Kidney (tissue), 14 donors: ENCODE measurements around the gene MORN1. TPM values are rescaled to one million over a fixed set of nuclear protein-coding genes. Genes with fewer than 3 reads are reported as not detected.

Experiments
- DNase-seq, 5 donors: peaks; one replicate each; pipeline ENCODE4 v3.0.0-alpha.2; 2013 to 2020
- FAIRE-seq: peaks from 2 replicates; lab custom pipeline; 2012; peaks lifted over from hg19 to GRCh38; lab: Jason Lieb, UNC
- H3K27ac ChIP-seq, 2 donors: one replicate each; pipeline ENCODE4 v1.7.0; 2013; ENCODE audit warnings: low read depth in 2 of 2, low read length in 2 of 2, inconsistent platforms in 1 of 2
- H3K27me3 ChIP-seq: one replicate; pipeline ENCODE4 v1.7.1; 2013; ENCODE audit warnings: low read length, inconsistent platforms; ENCODE audit not compliant: control insufficient read depth, insufficient read depth
- H3K36me3 ChIP-seq, 3 donors: one replicate each; pipeline versions ENCODE4 v1.7.0 to v1.7.1; 2013; ENCODE audit warnings: low read length in 3 of 3, control low read depth in 1 of 3, inconsistent platforms in 1 of 3; ENCODE audit not compliant: insufficient read depth in 3 of 3, control insufficient read depth in 2 of 3
- H3K4me1 ChIP-seq, 3 donors: one replicate each; pipeline versions ENCODE4 v1.7.0 to v1.7.1; 2013; ENCODE audit warnings: low read length in 3 of 3, inconsistent platforms in 1 of 3, low read depth in 1 of 3; ENCODE audit not compliant: control insufficient read depth in 2 of 3, insufficient read depth in 2 of 3
- H3K4me3 ChIP-seq, 3 donors: one replicate each; pipeline versions ENCODE4 v1.7.0 to v1.8.1; 2013; ENCODE audit warnings: low read length in 3 of 3, control low read depth in 1 of 3, inconsistent platforms in 1 of 3
- H3K9ac ChIP-seq, 3 donors: one replicate each; pipeline versions ENCODE4 v1.7.0 to v1.7.1; 2013; ENCODE audit warnings: low read length in 3 of 3, control low read depth in 1 of 3, inconsistent platforms in 1 of 3
- H3K9me3 ChIP-seq, 3 donors: one replicate each; pipeline versions ENCODE4 v1.7.0 to v1.7.1; 2013; ENCODE audit warnings: low read length in 3 of 3, control low read depth in 1 of 3, inconsistent platforms in 1 of 3; ENCODE audit not compliant: control insufficient read depth in 2 of 3, insufficient read depth in 1 of 3
- intact Hi-C: fragments of 100-400 bp; cut with DNase I; formaldehyde crosslinking; loops from one replicate; pipeline ENCODE4 v1.11.1; 2022
- polyA plus RNA-seq: library from polyadenylated mRNA; stranded (reverse); fragments of 350-450 nt; fragmentation: Illumina TruSeq; extraction: RNeasy Lipid Tissue Mini Kit (QIAGEN cat#74804); gene quantifications from one replicate; pipeline ENCODE4 v1.2.3, GENCODE V29; 2014; ENCODE audit warnings: low read depth, low replicate concordance; ENCODE audit not compliant: insufficient read depth
- total RNA-seq: library from RNA; stranded (reverse); fragmentation: NEBNext Ultra II Directional; extraction: Animal tissue kit (Norgen Biotek cat#: 25700); gene quantifications from one replicate; pipeline ENCODE4 v1.2.1, GENCODE V29; 2021
- TF ChIP-seq, protein P1 (sequence below): IDR thresholded peaks from 3 replicates; pipeline ENCODE4 v1.5.1; 2012; ENCODE audit warnings: mild to moderate bottlenecking, moderate library complexity, borderline replicate concordance; ENCODE audit not compliant: insufficient read depth; ENCODE audit errors: extremely low read depth
- donor health status: control.
- donor health status: control.
- donor health status: control.
- donor health status: control.
- donor health status: control.
- donor health status: DM: yes; HTN: yes; CAD: no.
- donor health status: Normal renal cell carcinoma (clear cell type).

Gene MORN1
- total and polyA plus RNA-seq, 2 donors from 2014 or later, result 9.0 to 24.7 TPM

DNA sequence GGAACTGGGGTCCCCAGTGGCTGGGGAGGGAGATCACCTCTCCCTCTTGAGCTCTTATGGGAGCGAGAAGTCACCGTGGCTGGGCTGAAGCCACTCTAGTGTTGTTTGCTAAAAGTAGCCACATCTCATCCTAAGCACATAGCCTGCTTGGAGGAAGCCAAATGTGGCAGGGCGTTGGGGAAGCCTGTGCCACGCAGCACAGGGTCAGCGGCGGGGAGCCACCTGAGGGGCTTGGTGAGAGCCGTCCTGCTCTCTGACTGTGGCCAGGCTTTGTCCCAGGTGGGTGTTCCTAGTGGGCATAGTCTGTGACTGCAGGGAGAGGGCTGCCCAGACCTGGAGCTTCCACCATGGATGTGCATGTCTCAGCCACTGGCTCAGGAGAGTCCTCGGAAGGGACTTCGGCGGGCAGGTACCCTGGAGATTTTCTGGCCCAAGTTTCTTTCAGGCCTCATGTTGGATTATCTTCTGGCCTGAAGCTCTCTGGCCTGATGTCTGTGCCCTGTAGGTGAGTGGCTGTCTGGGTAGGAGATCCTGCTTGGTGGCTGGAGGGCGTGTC is 38.9 kb downstream of the MORN1 start:
- FAIRE-seq (no peak), DNase-seq (peak in 1 of 5 donors; percentile 60)
- Histone ChIP-seq H3K9ac (no peak overlapping the region), H3K36me3 (no peaks in the 10 kb centered on the region), H3K27ac (no peak overlapping the region), H3K4me3 (no peak overlapping the region), H3K9me3 (no peaks in the 10 kb centered on the region), H3K27me3 (no peaks in the 10 kb centered on the region), H3K4me1 (peaks cover 0 to 2% (median 0%) of the 10 kb centered on the region in 3 donors)
- intact Hi-C loops, result no loop called here
- TF ChIP-seq, protein P1, sequence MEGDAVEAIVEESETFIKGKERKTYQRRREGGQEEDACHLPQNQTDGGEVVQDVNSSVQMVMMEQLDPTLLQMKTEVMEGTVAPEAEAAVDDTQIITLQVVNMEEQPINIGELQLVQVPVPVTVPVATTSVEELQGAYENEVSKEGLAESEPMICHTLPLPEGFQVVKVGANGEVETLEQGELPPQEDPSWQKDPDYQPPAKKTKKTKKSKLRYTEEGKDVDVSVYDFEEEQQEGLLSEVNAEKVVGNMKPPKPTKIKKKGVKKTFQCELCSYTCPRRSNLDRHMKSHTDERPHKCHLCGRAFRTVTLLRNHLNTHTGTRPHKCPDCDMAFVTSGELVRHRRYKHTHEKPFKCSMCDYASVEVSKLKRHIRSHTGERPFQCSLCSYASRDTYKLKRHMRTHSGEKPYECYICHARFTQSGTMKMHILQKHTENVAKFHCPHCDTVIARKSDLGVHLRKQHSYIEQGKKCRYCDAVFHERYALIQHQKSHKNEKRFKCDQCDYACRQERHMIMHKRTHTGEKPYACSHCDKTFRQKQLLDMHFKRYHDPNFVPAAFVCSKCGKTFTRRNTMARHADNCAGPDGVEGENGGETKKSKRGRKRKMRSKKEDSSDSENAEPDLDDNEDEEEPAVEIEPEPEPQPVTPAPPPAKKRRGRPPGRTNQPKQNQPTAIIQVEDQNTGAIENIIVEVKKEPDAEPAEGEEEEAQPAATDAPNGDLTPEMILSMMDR, result no peak

GRCh38 chr1:2351723-2352122 is 39.6 kb downstream of the MORN1 start:
- FAIRE-seq, result no peak
- no peak overlapping the region for H3K9ac ChIP-seq

GRCh38 chr1:2350911-2351655 is 40.3 kb downstream of the MORN1 start:
- Histone ChIP-seq H3K9me3 (no peaks in the 10 kb centered on the region), H3K27me3 (no peaks in the 10 kb centered on the region), H3K9ac (no peak overlapping the region), H3K27ac (no peak overlapping the region), H3K36me3 (no peaks in the 10 kb centered on the region), H3K4me1 (peaks cover 0 to 2% (median 0%) of the 10 kb centered on the region in 3 donors), H3K4me3 (no peak overlapping the region)
- DNase-seq (peak in 2 of 5 donors; percentile 42 to 66), FAIRE-seq (no peak)
- TF ChIP-seq, protein P1, result no peak
- intact Hi-C loops, result no loop called here

More at GRCh38 chr1:2351723-2352122, 39.6 kb downstream of the MORN1 start:
- DNase-seq, result peak in 2 of 5 donors; percentile 18 to 35
- H3K4me1 ChIP-seq, result peaks cover 0 to 2% (median 0%) of the 10 kb centered on the region in 3 donors
- no peaks in the 10 kb centered on the region for H3K27me3 ChIP-seq
- intact Hi-C loops, result no loop called here
- no peak overlapping the region for H3K4me3 ChIP-seq
- H3K27ac ChIP-seq, result no peak overlapping the region
- TF ChIP-seq, protein P1, result no peak
- no peaks in the 10 kb centered on the region for H3K9me3 ChIP-seq
- H3K36me3 ChIP-seq, result no peaks in the 10 kb centered on the region
